K562 (cell line): ENCODE results near the gene EEF1A1. TPM values are rescaled to one million over a fixed set of nuclear protein-coding genes. Genes with fewer than 3 reads are reported as not detected.

ENCODE experiments used
- ATAC-seq: fragments of 200-7000 bp; cut with Tn5 transposase; 3 replicates; pipeline ENCODE4 v1.9.1; 2020; ENCODE audit warnings: moderate library complexity
- BruUV-seq: library from RNA; stranded (reverse); fragments of 400-500 nt; replicated peaks from 2 replicates; lab custom pipeline; 2021; lab: Mats Ljungman, UMichigan
- CTCF ChIA-PET: fragments of 300-600 bp; formaldehyde crosslinking; extraction: SDS; loops from one replicate; lab custom pipeline; 2021; ENCODE audit warnings: low intra/inter-chr PET ratio; lab: Yijun Ruan, JAX
- POLR2A ChIA-PET: fragments of 300-600, 350-650 bp; sonication (Branson Sonifier 250); formaldehyde crosslinking; extraction: SDS; loops from one replicate; lab custom pipeline; 2021; ENCODE audit warnings: antibody characterized with exemption, inconsistent platforms; lab: Yijun Ruan, JAX
- DNase-seq, 4 experiments: peaks; one replicate each; pipeline versions ENCODE4 v3.0.0 to v3.0.0-alpha.2; 2011 to 2018; ENCODE audit warnings: low spot score in 3 of 4, mixed read lengths in 3 of 4; ENCODE audit errors: extremely low read depth in 1 of 4
- FAIRE-seq: peaks from 2 replicates; lab custom pipeline; 2011; peaks lifted over from hg19 to GRCh38; lab: Jason Lieb, UNC
- H2AFZ ChIP-seq: 2 replicates; pipeline ENCODE4 v1.6.0; 2011; ENCODE audit warnings: low read depth, low read length, control low read depth, inconsistent platforms
- H3K27ac ChIP-seq: fragments of 200-600 bp; 3 replicates; pipeline ENCODE4 v1.8.0; 2011; ENCODE audit warnings: low read depth, mild to moderate bottlenecking, control low read depth, inconsistent platforms, low read length, moderate library complexity, mixed read lengths; ENCODE audit errors: extremely low read depth
- H3K27me3 ChIP-seq, 2 experiments: fragments of 300-600 bp in 1 of 2; 2 replicates in 1 of 2; 3 replicates in 1 of 2; pipeline versions ENCODE4 v1.6.0 to v1.8.0; 2011; ENCODE audit warnings: inconsistent platforms in 2 of 2, low read length in 2 of 2, mild to moderate bottlenecking in 1 of 2, mixed read lengths in 1 of 2, moderate library complexity in 1 of 2; ENCODE audit not compliant: control insufficient read depth in 2 of 2, insufficient read depth in 2 of 2
- H3K36me3 ChIP-seq: fragments of 300-600 bp; 3 replicates; pipeline ENCODE4 v1.8.0; 2011; ENCODE audit warnings: mild to moderate bottlenecking, low read length, inconsistent platforms; ENCODE audit not compliant: control insufficient read depth, insufficient read depth
- H3K4me1 ChIP-seq, 2 experiments: fragments of 200-600 bp in 1 of 2; replicated peaks in 1 of 2; 2 replicates in 1 of 2; 3 replicates in 1 of 2; pipeline versions ENCODE4 v1.5.1 to v1.8.0; 2011; ENCODE audit warnings: inconsistent platforms in 2 of 2, low read length in 2 of 2, mild to moderate bottlenecking in 1 of 2, mixed read lengths in 1 of 2, moderate library complexity in 1 of 2; ENCODE audit not compliant: control insufficient read depth in 2 of 2, insufficient read depth in 2 of 2
- H3K4me2 ChIP-seq: 2 replicates; pipeline ENCODE4 v1.6.1; 2011; ENCODE audit warnings: low read length, control low read depth, inconsistent platforms, mixed read lengths; ENCODE audit not compliant: insufficient read depth
- H3K4me3 ChIP-seq: fragments of 200-600 bp; sonication (generic), shearing (Covaris generic); 2 replicates; pipeline ENCODE4 v1.5.1; 2016; ENCODE audit warnings: control low read depth, inconsistent platforms
- H3K79me2 ChIP-seq: fragments of 200-600 bp; 3 replicates; pipeline ENCODE4 v1.8.0; 2011; ENCODE audit warnings: low read length, inconsistent platforms; ENCODE audit not compliant: control insufficient read depth, insufficient read depth
- H3K9ac ChIP-seq, 2 experiments: 2 replicates each; pipeline versions ENCODE4 v1.6.0 to v1.6.1; 2011; ENCODE audit warnings: low read depth in 2 of 2, low read length in 2 of 2, control low read depth in 1 of 2, inconsistent platforms in 1 of 2, mild to moderate bottlenecking in 1 of 2, mixed read lengths in 1 of 2; ENCODE audit not compliant: insufficient read depth in 1 of 2
- H3K9me1 ChIP-seq: one replicate; pipeline ENCODE4 v1.6.0; 2011; ENCODE audit warnings: inconsistent platforms, mild to moderate bottlenecking, low read length, moderate library complexity; ENCODE audit not compliant: control insufficient read depth, insufficient read depth
- H3K9me3 ChIP-seq: replicated peaks from 2 replicates; pipeline ENCODE4 v1.5.1; 2011; ENCODE audit warnings: low read depth, low read length, inconsistent platforms; ENCODE audit not compliant: control insufficient read depth, insufficient read depth
- H4K20me1 ChIP-seq: replicated peaks from 2 replicates; pipeline ENCODE4 v1.6.1; 2011; ENCODE audit warnings: low read length, inconsistent platforms, mixed read lengths; ENCODE audit not compliant: control insufficient read depth, insufficient read depth
- C11orf30 ChIP-seq: fragments of 450-650 bp; IDR thresholded peaks from 2 replicates; pipeline ENCODE4 v1.6.1; 2016; ENCODE audit warnings: low read depth, mild to moderate bottlenecking
- DPF2 ChIP-seq: fragments of 450-650 bp; IDR thresholded peaks from 2 replicates; pipeline ENCODE4 v1.6.1; 2016
- GTF2F1 ChIP-seq: IDR thresholded peaks from 2 replicates; pipeline ENCODE4 v1.6.1; 2011; ENCODE audit warnings: low read depth, low read length, improper control_type of control experiment
- RBBP5 ChIP-seq: fragments of 200-600 bp; sonication (generic); IDR thresholded peaks from 2 replicates; pipeline ENCODE4 v1.6.1; 2012; ENCODE audit warnings: borderline replicate concordance, mild to moderate bottlenecking, low read length, control low read depth, inconsistent platforms; ENCODE audit not compliant: insufficient read depth, poor library complexity, severe bottlenecking
- SAP30 ChIP-seq: fragments of 200-600 bp; sonication (generic); IDR thresholded peaks from 2 replicates; pipeline ENCODE4 v1.6.1; 2012; ENCODE audit warnings: borderline replicate concordance, low read depth, mild to moderate bottlenecking, moderate library complexity, low read length, control low read depth, inconsistent platforms; ENCODE audit not compliant: insufficient read depth, poor library complexity, severe bottlenecking
- SMARCA4 ChIP-seq: fragments of 450-650 bp; IDR thresholded peaks from 2 replicates; pipeline ENCODE4 v1.6.1; 2016
- TARDBP ChIP-seq: fragments of 450-650 bp; IDR thresholded peaks from 2 replicates; pipeline ENCODE4 v1.6.1; 2016
- THAP12 ChIP-seq: fragments of 250-450 bp; sonication (Bioruptor Pico); IDR thresholded peaks from 2 replicates; pipeline ENCODE4 v1.9.0; 2021; ENCODE audit warnings: mild to moderate bottlenecking, inconsistent platforms
- ZNF175 ChIP-seq: fragments of 200-800 bp; sonication (Bioruptor generic); IDR thresholded peaks from 2 replicates; pipeline ENCODE4 v1.6.1; 2016; ENCODE audit warnings: low read depth, mild to moderate bottlenecking, missing genetic modification characterization, missing compliant biosample characterization
- ZNF212 ChIP-seq: fragments of 450-650 bp; formaldehyde crosslinking; IDR thresholded peaks from 2 replicates; pipeline ENCODE4 v1.4.0; 2020; ENCODE audit warnings: mild to moderate bottlenecking
- ZNF253 ChIP-seq: fragments of 250-450 bp; sonication (Bioruptor Pico); conservative IDR thresholded peaks from 2 replicates; pipeline ENCODE4 v1.6.1; 2021; ENCODE audit warnings: mild to moderate bottlenecking
- WGBS: fragments of 100-300 bp; shearing (Covaris generic); methylation state at CpG from one replicate; pipeline ENCODE4 v1.1.6; 2016; ENCODE audit warnings: low coverage, mixed read lengths; ENCODE audit not compliant: insufficient coverage; ENCODE audit errors: missing lambda C conversion rate; 5-methylcytosine and 5-hydroxymethylcytosine counted together
- in situ Hi-C: fragments of 300-500 bp; cut with MboI; formaldehyde crosslinking; loops from 4 replicates; pipeline ENCODE4 v1.15.0; 2018; ENCODE audit warnings: inconsistent platforms, mixed read lengths
- intact Hi-C: fragments of 100-400 bp; cut with micrococcal nuclease; formaldehyde crosslinking; loops from 2 replicates; pipeline ENCODE4 v1.14.2; 2022
- polyA plus RNA-seq, 8 experiments: library from polyadenylated mRNA; depleted of rRNA in 4 of 8; stranded (reverse) in 5 of 8; unstranded in 3 of 8; fragments of >200 nt; fragmentation: Nextera tagmentation in 2 of 8; fragmentation: Illumina TruSeq in 1 of 8; extraction: Ambion mirVana in 2 of 8; extraction: Trizol in 1 of 8; gene quantifications; 2 replicates each; pipeline versions ENCODE4 v1.2.1 to v1.2.3, GENCODE V29; 2011 to 2014; ENCODE audit warnings: inconsistent platforms in 1 of 8, missing spikeins in 1 of 8
- total RNA-seq, 7 experiments: library from RNA; depleted of rRNA in 6 of 7; stranded (reverse); fragments of >200 nt in 6 of 7; fragmentation: Illumina TruSeq in 2 of 7; extraction: Trizol in 2 of 7; gene quantifications; 2 replicates each; pipeline versions ENCODE4 v1.2.1 to v1.2.3, GENCODE V29; 2011 to 2021; ENCODE audit warnings: low replicate concordance in 1 of 7
- TF ChIP-seq, protein P1 (sequence below): fragments of 450-650 bp; IDR thresholded peaks from 2 replicates; pipeline ENCODE4 v1.6.1; 2018; ENCODE audit not compliant: partially characterized antibody
- TF ChIP-seq, protein P2 (sequence below): sonication (generic); formaldehyde crosslinking; IDR thresholded peaks from 2 replicates; pipeline ENCODE4 v1.8.0; 2023; ENCODE audit warnings: mild to moderate bottlenecking, missing genetic modification reagents

EEF1A1 gene
- total and polyA plus RNA-seq, 9 of the 15 experiments (the other 6 are each of a cell fraction or from before 2014, with no cell fraction given) = 6,453 to 17,323 (median 11,082) TPM

GRCh38 chr6:73521351-73521985, 636 bp upstream of the EEF1A1 start:
- FAIRE-seq = no peak
- peak overlapping the region; percentile 92 for H3K4me2 ChIP-seq
- WGBS = under 1% methylated on average over 29 of the region's 36 CpGs
- peaks cover 2 to 6% of the 10 kb centered on the region in 2 experiments; a peak in 3 of 5 replicates for H3K4me1 ChIP-seq
- peak overlapping the region; percentile 80 for H3K4me3 ChIP-seq
- DNase-seq = peak in 2 of 4 experiments; percentile 62
- TSS peak; percentile 79 for BruUV-seq
- intact Hi-C loops = loop anchor here (1.0 to 10.0 kb wide), 4 partner anchors 44 to 1763 kb away; partner anchors contain the start of gene TMEM30A
- ATAC-seq = peak; percentile 59
- H3K27me3 ChIP-seq = no peaks in the 10 kb centered on the region
- peaks cover 30% of the 10 kb centered on the region for H4K20me1 ChIP-seq
- in situ Hi-C loops = loop anchor here (5.0 kb wide), 1 partner anchor 66 kb away; no protein-coding TSS in a partner anchor
- ChIA-PET POLR2A (interaction anchor here (0.5 to 5.2 kb wide), 39 partner anchors 7 to 966 kb away, joined by 3 to 91 read pairs (median 4); partner anchors contain the start of genes MTO1 and SLC17A5), CTCF (interaction anchor here (0.6 to 1.8 kb wide), 2 partner anchors 43 to 89 kb away, joined by 3 to 4 read pairs; no protein-coding TSS in a partner anchor)
- peak overlapping the region; percentile 96 for H3K27ac ChIP-seq
- H2AFZ ChIP-seq = peak overlapping the region; percentile 82
- H3K79me2 ChIP-seq = peaks cover 72% of the 10 kb centered on the region
- H3K9me3 ChIP-seq = no peaks in the 10 kb centered on the region
- H3K9me1 ChIP-seq = no peaks in the 10 kb centered on the region
- H3K36me3 ChIP-seq = peaks cover 41% of the 10 kb centered on the region
- H3K9ac ChIP-seq = peak overlapping the region; percentile 99 to 100
- TF ChIP-seq TARDBP (no peak), DPF2 (no peak; the same call in 1 of the 2 replicates), SMARCA4 (0 out of 2 replicates have a peak, but pooled peaks have one; percentile 7), ZNF212 (CRISPR knock-in tag) (no peak), ZNF175 (CRISPR knock-in tag) (no peak), RBBP5 (peak; percentile 69), C11orf30 (no peak), ZNF253 (CRISPR knock-in tag) (no peak), GTF2F1 (no peak), SAP30 (peak; percentile 67), THAP12 (CRISPR knock-in tag) (no peak)
- TF ChIP-seq, protein P1, sequence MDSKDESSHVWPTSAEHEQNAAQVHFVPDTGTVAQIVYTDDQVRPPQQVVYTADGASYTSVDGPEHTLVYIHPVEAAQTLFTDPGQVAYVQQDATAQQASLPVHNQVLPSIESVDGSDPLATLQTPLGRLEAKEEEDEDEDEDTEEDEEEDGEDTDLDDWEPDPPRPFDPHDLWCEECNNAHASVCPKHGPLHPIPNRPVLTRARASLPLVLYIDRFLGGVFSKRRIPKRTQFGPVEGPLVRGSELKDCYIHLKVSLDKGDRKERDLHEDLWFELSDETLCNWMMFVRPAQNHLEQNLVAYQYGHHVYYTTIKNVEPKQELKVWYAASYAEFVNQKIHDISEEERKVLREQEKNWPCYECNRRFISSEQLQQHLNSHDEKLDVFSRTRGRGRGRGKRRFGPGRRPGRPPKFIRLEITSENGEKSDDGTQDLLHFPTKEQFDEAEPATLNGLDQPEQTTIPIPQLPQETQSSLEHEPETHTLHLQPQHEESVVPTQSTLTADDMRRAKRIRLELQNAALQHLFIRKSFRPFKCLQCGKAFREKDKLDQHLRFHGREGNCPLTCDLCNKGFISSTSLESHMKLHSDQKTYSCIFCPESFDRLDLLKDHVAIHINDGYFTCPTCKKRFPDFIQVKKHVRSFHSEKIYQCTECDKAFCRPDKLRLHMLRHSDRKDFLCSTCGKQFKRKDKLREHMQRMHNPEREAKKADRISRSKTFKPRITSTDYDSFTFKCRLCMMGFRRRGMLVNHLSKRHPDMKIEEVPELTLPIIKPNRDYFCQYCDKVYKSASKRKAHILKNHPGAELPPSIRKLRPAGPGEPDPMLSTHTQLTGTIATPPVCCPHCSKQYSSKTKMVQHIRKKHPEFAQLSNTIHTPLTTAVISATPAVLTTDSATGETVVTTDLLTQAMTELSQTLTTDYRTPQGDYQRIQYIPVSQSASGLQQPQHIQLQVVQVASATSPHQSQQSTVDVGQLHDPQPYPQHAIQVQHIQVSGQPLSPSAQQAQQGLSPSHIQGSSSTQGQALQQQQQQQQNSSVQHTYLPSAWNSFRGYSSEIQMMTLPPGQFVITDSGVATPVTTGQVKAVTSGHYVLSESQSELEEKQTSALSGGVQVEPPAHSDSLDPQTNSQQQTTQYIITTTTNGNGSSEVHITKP = peak; percentile 76
- TF ChIP-seq, protein P2, sequence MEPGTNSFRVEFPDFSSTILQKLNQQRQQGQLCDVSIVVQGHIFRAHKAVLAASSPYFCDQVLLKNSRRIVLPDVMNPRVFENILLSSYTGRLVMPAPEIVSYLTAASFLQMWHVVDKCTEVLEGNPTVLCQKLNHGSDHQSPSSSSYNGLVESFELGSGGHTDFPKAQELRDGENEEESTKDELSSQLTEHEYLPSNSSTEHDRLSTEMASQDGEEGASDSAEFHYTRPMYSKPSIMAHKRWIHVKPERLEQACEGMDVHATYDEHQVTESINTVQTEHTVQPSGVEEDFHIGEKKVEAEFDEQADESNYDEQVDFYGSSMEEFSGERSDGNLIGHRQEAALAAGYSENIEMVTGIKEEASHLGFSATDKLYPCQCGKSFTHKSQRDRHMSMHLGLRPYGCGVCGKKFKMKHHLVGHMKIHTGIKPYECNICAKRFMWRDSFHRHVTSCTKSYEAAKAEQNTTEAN (CRISPR knock-in tag) = 0 out of 2 replicates have a peak, but pooled peaks have one; percentile 29
